KOPT-K1 (cell line): ENCODE data around the gene ST3GAL3.
A peak's percentile ranks its signal among the peaks of the same experiment; 100 is the strongest.

ENCODE experiments used
- H3K27ac ChIP-seq: fragments of 200-600 bp; sonication (generic); 2 replicates; pipeline ENCODE4 v1.5.1; 2016; ENCODE audit warnings: antibody characterized with exemption, mild to moderate bottlenecking, low read depth, low read length; ENCODE audit not compliant: poor library complexity, severe bottlenecking
- H3K36me3 ChIP-seq: fragments of 200-600 bp; sonication (generic); 2 replicates; pipeline ENCODE4 v1.5.1; 2017; ENCODE audit warnings: antibody characterized with exemption, mild to moderate bottlenecking, low read length, moderate library complexity; ENCODE audit not compliant: insufficient read depth
- H3K9me3 ChIP-seq: fragments of 200-600 bp; sonication (generic); 2 replicates; pipeline ENCODE4 v1.5.1; 2017; ENCODE audit warnings: antibody characterized with exemption, low read length, mild to moderate bottlenecking; ENCODE audit not compliant: insufficient read depth, poor library complexity, severe bottlenecking

The ST3GAL3 gene

GRCh38 chr1:43866201-43866600 is 158.9 kb downstream of the ST3GAL3 start:
- H3K36me3 ChIP-seq, result no peaks in the 10 kb centered on the region
- no peak overlapping the region for H3K27ac ChIP-seq
- H3K9me3 ChIP-seq, result no peaks in the 10 kb centered on the region

- no peaks in the 10 kb centered on the region for H3K9me3 ChIP-seq
- H3K36me3 ChIP-seq, result no peaks in the 10 kb centered on the region
- no peak overlapping the region for H3K27ac ChIP-seq
Observed at GRCh38 chr1:43867976-43868740, 160.8 kb downstream of the ST3GAL3 start.

- no peaks in the 10 kb centered on the region for H3K9me3 ChIP-seq
- no peak overlapping the region for H3K27ac ChIP-seq
- no peaks in the 10 kb centered on the region for H3K36me3 ChIP-seq
Observed at GRCh38 chr1:43868741-43869067, 161.4 kb downstream of the ST3GAL3 start.

DNA sequence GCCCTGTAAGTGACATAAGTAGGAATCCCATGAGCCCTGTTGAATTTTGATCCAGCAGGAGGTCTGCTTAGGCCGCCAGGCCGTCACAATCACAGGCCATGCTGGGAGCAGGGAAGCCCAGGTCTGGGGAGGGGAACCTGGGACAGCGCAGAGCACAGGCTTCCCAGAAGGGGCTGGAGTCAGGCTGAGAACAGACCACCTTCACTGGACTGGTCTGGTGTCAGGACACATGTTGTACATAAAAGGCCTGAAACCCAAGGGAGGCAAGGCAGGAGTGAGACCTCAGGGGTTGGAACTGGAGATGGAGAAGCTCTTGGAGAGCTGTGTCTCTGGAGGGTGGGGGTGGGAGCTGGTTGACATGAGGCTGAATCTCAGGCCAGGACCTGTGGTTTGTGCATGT is 163.0 kb downstream of the ST3GAL3 start:
- H3K36me3 ChIP-seq, result no peaks in the 10 kb centered on the region
- H3K9me3 ChIP-seq, result no peaks in the 10 kb centered on the region
- H3K27ac ChIP-seq, result no peak overlapping the region

DNA sequence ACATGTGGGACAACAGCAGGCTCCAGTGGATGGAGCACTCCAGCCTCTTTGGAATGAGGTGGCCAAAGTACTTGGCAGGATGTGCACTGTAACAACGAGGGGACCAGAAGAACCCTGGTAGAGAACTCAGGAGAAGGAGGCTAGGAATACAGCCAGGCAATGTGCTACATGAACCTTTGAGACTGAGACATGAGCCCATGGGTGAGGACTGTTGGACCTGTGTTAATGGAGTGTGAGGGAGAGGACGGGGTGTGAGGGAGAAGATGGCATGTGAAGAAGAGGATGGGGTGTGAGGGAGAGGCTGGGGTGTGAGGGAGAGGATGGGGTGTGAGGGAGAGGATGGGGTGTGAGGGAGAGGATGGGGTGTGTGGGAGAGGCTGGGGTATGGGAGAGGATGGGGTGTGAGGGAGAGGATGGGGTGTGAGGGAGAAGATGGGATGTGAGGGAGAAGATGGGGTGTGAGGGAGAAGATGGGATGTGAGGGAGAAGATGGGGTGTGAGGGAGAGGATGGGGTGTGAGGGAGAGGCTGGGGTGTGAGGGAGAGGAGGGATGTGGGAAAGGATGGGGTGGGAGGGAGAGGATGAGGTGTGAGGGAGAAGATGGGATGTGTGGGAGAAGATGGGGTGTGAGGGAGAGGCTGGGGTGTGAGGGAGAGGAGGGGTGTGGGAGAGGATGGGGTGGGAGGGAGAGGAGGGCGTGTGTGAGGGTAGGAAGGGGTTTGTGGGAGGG is 164.0 kb downstream of the ST3GAL3 start:
- H3K9me3 ChIP-seq, result no peaks in the 10 kb centered on the region
- no peak overlapping the region for H3K27ac ChIP-seq
- no peaks in the 10 kb centered on the region for H3K36me3 ChIP-seq

DNA sequence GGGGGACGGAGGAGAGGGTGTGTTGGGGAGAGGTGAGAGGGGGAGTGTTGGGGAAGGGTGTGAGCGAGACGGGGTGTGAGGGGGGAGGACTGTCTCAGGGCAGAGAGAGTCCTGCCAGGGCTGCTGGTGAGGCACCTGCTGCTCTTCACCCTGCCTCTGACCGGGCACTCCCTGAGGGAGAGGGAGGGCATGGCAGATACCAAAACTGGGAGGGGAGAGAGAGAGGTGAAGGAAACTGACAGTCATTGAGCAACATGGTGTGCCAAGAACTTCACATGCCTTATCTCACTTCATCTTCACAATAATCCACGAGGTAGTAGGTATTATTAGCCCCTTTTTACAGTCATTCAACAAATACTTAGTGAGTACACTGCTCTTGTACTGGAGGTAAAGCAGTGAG is 164.9 kb downstream of the ST3GAL3 start:
- no peaks in the 10 kb centered on the region for H3K36me3 ChIP-seq
- no peak overlapping the region for H3K27ac ChIP-seq
- H3K9me3 ChIP-seq, result no peaks in the 10 kb centered on the region

DNA sequence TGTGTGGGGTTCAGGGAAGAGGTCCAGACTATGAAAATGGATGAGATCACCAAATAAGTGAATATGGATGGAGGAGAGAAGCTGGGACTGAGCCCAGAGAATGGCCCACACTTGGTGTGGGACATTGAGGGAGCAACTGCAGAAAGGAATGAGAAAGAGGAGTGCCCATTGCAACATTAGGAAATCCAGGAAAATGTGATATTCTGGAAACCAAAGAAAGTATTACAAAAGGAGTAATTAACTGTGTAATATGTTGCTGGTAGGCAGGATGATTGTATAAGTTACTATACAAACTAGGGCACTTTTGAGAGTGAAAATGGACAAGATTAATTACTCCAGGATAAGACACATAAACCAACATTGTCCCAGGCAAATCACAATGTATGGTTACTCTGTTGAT is 166.5 kb downstream of the ST3GAL3 start:
- H3K27ac ChIP-seq, result no peak overlapping the region

DNA sequence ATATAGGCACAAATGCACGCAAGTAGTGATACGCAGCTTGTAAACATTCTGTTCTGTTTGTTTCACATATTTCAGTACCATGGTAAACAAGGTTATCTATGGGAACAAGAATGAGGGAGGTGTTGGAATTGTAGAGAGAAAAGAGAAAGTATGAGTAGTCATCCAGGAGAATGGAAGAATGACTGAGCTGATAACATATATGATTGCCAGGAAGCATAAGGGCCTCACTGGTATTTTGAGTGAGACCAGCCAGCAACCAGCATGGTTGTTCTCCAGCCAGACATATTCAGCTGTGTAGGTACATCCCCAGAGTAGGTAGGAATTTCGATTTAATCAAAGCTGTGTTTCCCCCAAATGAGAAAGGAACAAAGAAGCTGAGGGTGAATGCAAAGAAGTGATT is 167.4 kb downstream of the ST3GAL3 start:
- Histone ChIP-seq H3K9me3 (no peaks in the 10 kb centered on the region), H3K27ac (no peak overlapping the region), H3K36me3 (no peaks in the 10 kb centered on the region)

More for the DNA sequence above, 166.5 kb downstream of the ST3GAL3 start:
- Histone ChIP-seq H3K36me3 (no peaks in the 10 kb centered on the region), H3K9me3 (no peaks in the 10 kb centered on the region)

DNA sequence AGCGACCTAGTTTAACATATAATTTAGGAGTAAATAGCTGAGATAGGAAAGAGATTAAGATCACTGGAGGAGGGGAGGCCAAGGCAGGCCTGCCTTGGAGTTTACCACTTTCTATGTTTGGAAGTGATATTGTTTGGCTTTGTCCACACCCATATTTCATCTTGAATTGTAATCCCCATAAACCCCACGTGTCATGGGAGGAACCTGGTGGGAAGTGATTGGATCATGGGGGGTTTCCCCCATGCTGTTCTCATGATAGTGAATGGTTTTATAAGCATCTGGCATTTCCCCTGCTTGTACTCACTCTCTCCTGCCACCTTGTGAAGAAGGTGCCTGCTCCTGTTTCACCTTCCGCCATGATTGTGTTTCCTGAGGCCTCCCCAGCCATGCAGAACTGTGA is 168.0 kb downstream of the ST3GAL3 start:
- H3K9me3 ChIP-seq, result no peaks in the 10 kb centered on the region
- no peak overlapping the region for H3K27ac ChIP-seq
- no peaks in the 10 kb centered on the region for H3K36me3 ChIP-seq

- no peak overlapping the region for H3K27ac ChIP-seq
- H3K36me3 ChIP-seq, result no peaks in the 10 kb centered on the region
- H3K9me3 ChIP-seq, result no peaks in the 10 kb centered on the region
Observed at GRCh38 chr1:43877101-43877500, 169.8 kb downstream of the ST3GAL3 start.

DNA sequence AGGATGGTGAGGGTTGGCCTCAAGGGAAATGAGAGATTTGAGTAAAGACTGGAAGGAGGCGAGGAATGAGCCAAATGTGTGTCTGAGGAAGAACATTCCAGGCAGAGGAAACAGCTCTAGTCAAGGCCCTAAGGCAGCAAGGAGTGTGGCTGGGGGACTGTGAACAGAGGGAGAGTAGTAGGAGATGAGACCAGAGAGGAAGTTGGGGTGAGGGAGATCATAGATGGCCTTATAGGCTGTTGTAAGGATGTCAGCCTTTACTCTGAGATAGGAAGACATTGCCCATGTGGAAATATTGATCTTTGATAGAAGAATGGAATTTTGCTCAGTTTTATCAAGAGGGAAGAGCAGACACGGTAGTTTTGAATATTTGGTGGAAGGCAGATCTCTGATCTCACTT is 171.1 kb downstream of the ST3GAL3 start:
- Histone ChIP-seq H3K27ac (peak overlapping the region; percentile 55), H3K9me3 (no peaks in the 10 kb centered on the region), H3K36me3 (no peaks in the 10 kb centered on the region)

GRCh38 chr1:43878854-43879253 is 171.5 kb downstream of the ST3GAL3 start:
- H3K27ac ChIP-seq, result peak overlapping the region; percentile 55
- no peaks in the 10 kb centered on the region for H3K36me3 ChIP-seq
- H3K9me3 ChIP-seq, result no peaks in the 10 kb centered on the region

DNA sequence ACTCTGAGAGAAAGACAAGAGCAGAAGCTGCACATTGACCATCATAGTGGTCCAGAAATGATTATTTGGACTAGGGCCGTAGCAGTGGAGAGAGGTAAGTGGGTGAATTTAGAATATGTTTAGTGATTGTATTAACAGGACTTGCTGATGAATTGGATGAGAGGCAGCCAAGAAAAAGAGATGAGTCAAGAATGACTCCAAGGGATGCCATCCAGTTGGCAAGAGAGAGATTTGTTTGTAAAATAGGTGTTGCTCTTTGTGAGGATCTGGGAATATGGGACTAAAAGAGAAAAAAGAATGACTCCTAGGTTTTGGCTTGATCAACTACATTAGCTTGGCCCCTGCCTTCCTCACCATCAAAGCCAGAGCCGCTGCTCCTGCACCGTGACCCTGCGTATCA is 172.1 kb downstream of the ST3GAL3 start:
- Histone ChIP-seq H3K9me3 (no peaks in the 10 kb centered on the region), H3K36me3 (no peaks in the 10 kb centered on the region), H3K27ac (peak overlapping the region; percentile 55)

GRCh38 chr1:43879996-43880395 is 172.7 kb downstream of the ST3GAL3 start:
- no peaks in the 10 kb centered on the region for H3K9me3 ChIP-seq
- no peaks in the 10 kb centered on the region for H3K36me3 ChIP-seq
- no peak overlapping the region for H3K27ac ChIP-seq

DNA sequence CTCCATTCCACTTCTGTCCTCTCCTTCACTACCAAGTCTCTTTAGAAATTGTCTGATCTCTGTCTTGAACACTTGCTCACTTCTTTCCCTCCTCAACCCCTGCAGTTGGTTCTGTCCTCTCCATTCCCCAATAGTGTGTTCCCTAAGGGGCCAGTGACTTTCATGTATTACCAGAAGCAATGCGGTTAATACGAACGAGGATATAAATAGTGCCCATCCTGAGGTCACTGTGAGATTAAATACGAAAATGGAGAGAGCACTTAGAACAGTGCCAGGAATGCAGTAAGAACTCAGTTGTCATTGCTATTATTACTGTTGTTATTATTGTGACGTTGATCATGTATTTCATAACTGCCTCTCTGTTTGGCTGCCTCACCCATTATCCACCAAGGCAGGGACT is 173.3 kb downstream of the ST3GAL3 start:
- Histone ChIP-seq H3K36me3 (no peaks in the 10 kb centered on the region), H3K9me3 (no peaks in the 10 kb centered on the region), H3K27ac (no peak overlapping the region)

DNA sequence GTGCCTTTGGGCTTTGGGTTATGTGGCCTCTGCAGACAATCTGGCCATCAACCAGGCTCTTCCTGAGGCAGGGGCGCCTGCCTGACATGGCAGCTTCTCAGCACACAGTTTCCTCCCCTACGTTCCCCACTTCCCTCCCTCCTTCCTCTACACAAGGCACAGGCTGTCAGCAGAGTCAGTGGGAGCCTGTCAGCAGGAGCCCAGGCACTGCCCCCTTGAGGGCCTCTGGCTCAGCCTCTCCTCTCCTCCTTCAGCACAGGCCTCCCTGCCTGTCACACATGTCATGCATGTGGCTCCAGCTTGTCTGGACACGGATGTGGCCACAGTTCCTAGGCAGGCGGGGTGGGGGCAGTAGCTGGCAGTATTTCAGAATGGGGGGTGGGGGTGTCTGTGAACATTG is 174.1 kb downstream of the ST3GAL3 start:
- Histone ChIP-seq H3K36me3 (no peaks in the 10 kb centered on the region), H3K9me3 (no peaks in the 10 kb centered on the region), H3K27ac (peak overlapping the region; percentile 21)
